ENCODE data around the gene CPZ.

The CPZ gene

DNA sequence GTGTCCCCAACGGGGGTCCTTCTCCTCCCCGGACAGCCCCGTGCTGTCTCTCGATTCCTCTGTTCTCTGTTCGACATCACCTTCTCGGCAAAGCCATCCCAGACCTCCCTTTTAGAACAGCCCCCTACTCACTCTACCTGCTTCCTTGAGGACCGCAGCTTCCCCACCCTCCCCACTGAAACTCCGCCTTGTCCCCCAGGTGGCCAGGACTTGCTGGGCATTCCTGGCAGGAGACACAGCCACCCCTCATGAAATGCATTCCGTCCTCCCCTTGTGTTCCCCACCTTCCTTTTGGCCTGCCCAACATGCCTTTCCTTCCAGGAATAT is 47.2 kb upstream of the CPZ start:
- Histone ChIP-seq H3K36me3 (ENCODE audit: control insufficient read depth, insufficient read depth, low read length) (no peaks in the 10 kb centered on the region), H3K4me1 (ENCODE audit: control insufficient read depth, low read depth, low read length) (peaks cover 3% of the 10 kb centered on the region), H3K4me3 (ENCODE audit: low read length) (no peak overlapping the region), H2BK120ac (ENCODE audit: low read depth, low read length) (no peak overlapping the region), H3K4me2 (ENCODE audit: low read length) (no peak overlapping the region), H3K27ac (ENCODE audit: low read depth, low read length) (no peak overlapping the region), H4K8ac (ENCODE audit: low read depth, low read length) (no peak overlapping the region), H3K79me1 (ENCODE audit: low read length) (no peaks in the 10 kb centered on the region), H3K23ac (ENCODE audit: low read length) (no peak overlapping the region), H3K56ac (ENCODE audit: low read length) (peak overlapping the region; percentile 42), H3K18ac (ENCODE audit: low read length) (no peak overlapping the region), H3K27me3 (ENCODE audit: insufficient read depth, low read length, poor library complexity) (no peaks in the 10 kb centered on the region), H3K9ac (ENCODE audit: low read length) (no peak overlapping the region), H2BK5ac (ENCODE audit: low read length) (no peak overlapping the region), H2BK15ac (replicated peaks; ENCODE audit: low read depth) (no peak overlapping the region), H2AK5ac (ENCODE audit: low read length) (peak overlapping the region; percentile 38), H4K5ac (ENCODE audit: low read length) (no peak overlapping the region), H3K79me2 (ENCODE audit: control insufficient read depth, insufficient read depth, low read length) (no peaks in the 10 kb centered on the region), H3K4ac (ENCODE audit: low read depth, low read length) (no peak overlapping the region)
- DNase-seq = no peak
- no CpG with 5 or more reads among the region's 9 CpGs for whole genome bisulfite sequencing (ENCODE audit: extremely low coverage, insufficient coverage, low lambda C conversion rate)

DNA sequence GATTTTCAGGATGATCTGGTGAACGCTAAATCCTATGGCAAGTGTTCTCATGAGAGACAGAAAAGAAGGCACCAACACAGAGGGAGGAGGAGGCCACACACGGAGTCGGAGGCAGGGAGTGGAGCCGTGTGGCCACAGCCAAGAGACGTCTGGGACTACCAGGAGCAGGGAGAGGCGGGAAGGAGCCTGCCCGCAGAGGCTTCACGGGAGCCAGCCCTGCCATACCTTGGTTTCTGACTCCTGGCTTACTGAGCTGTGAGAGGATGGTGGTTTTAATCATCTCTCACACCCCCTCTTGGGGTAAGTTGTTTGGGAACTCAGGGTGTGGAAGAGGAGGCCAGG is 45.8 kb upstream of the CPZ start:
- Histone ChIP-seq H4K5ac (ENCODE audit: low read length) (no peak overlapping the region), H4K8ac (ENCODE audit: low read depth, low read length) (no peak overlapping the region), H3K56ac (ENCODE audit: low read length) (no peak overlapping the region), H3K4me2 (ENCODE audit: low read length) (no peak overlapping the region), H3K4ac (ENCODE audit: low read depth, low read length) (peak overlapping the region; percentile 27), H3K4me1 (ENCODE audit: control insufficient read depth, low read depth, low read length) (peaks cover 3% of the 10 kb centered on the region), H3K79me2 (ENCODE audit: control insufficient read depth, insufficient read depth, low read length) (no peaks in the 10 kb centered on the region), H3K36me3 (ENCODE audit: control insufficient read depth, insufficient read depth, low read length) (no peaks in the 10 kb centered on the region), H2BK120ac (ENCODE audit: low read depth, low read length) (no peak overlapping the region), H3K27me3 (ENCODE audit: insufficient read depth, low read length, poor library complexity) (no peaks in the 10 kb centered on the region), H3K79me1 (ENCODE audit: low read length) (no peaks in the 10 kb centered on the region), H2BK15ac (replicated peaks; ENCODE audit: low read depth) (no peak overlapping the region), H3K9ac (ENCODE audit: low read length) (no peak overlapping the region), H3K18ac (ENCODE audit: low read length) (no peak overlapping the region), H2AK5ac (ENCODE audit: low read length) (no peak overlapping the region), H3K27ac (ENCODE audit: low read depth, low read length) (no peak overlapping the region), H3K4me3 (ENCODE audit: low read length) (no peak overlapping the region), H2BK5ac (ENCODE audit: low read length) (no peak overlapping the region), H3K23ac (ENCODE audit: low read length) (no peak overlapping the region)
- no CpG with 5 or more reads among the region's 8 CpGs for WGBS (ENCODE audit: extremely low coverage, insufficient coverage, low lambda C conversion rate)
- no peak for DNase-seq

- no peaks in the 10 kb centered on the region for H3K27me3 ChIP-seq (ENCODE audit: insufficient read depth, low read length, poor library complexity)
- H3K36me3 ChIP-seq (ENCODE audit: control insufficient read depth, insufficient read depth, low read length) = no peaks in the 10 kb centered on the region
- peak; percentile 90 for DNase-seq
- no peak overlapping the region for H4K8ac ChIP-seq (ENCODE audit: low read depth, low read length)
- no peak overlapping the region for H3K4me3 ChIP-seq (ENCODE audit: low read length)
- peaks cover 3% of the 10 kb centered on the region for H3K4me1 ChIP-seq (ENCODE audit: control insufficient read depth, low read depth, low read length)
- peak overlapping the region; percentile 35 for H2BK5ac ChIP-seq (ENCODE audit: low read length)
- H3K27ac ChIP-seq (ENCODE audit: low read depth, low read length) = no peak overlapping the region
- H4K5ac ChIP-seq (ENCODE audit: low read length) = no peak overlapping the region
- no peak overlapping the region for H3K23ac ChIP-seq (ENCODE audit: low read length)
- peak overlapping the region; percentile 73 for H3K56ac ChIP-seq (ENCODE audit: low read length)
- peak overlapping the region; percentile 46 for H3K4ac ChIP-seq (ENCODE audit: low read depth, low read length)
- H3K79me1 ChIP-seq (ENCODE audit: low read length) = no peaks in the 10 kb centered on the region
- H2AK5ac ChIP-seq (ENCODE audit: low read length) = peak overlapping the region; percentile 45
- H3K79me2 ChIP-seq (ENCODE audit: control insufficient read depth, insufficient read depth, low read length) = no peaks in the 10 kb centered on the region
- no peak overlapping the region for H3K18ac ChIP-seq (ENCODE audit: low read length)
- no peak overlapping the region for H2BK15ac ChIP-seq (replicated peaks; ENCODE audit: low read depth)
- no peak overlapping the region for H2BK120ac ChIP-seq (ENCODE audit: low read depth, low read length)
- H3K9ac ChIP-seq (ENCODE audit: low read length) = no peak overlapping the region
- no CpG with 5 or more reads among the region's 16 CpGs for WGBS (ENCODE audit: extremely low coverage, insufficient coverage, low lambda C conversion rate)
- H3K4me2 ChIP-seq (ENCODE audit: low read length) = no peak overlapping the region
These were observed 45.3 kb upstream of the CPZ start for GRCh38 chr4:8547108-8547911.

DNA sequence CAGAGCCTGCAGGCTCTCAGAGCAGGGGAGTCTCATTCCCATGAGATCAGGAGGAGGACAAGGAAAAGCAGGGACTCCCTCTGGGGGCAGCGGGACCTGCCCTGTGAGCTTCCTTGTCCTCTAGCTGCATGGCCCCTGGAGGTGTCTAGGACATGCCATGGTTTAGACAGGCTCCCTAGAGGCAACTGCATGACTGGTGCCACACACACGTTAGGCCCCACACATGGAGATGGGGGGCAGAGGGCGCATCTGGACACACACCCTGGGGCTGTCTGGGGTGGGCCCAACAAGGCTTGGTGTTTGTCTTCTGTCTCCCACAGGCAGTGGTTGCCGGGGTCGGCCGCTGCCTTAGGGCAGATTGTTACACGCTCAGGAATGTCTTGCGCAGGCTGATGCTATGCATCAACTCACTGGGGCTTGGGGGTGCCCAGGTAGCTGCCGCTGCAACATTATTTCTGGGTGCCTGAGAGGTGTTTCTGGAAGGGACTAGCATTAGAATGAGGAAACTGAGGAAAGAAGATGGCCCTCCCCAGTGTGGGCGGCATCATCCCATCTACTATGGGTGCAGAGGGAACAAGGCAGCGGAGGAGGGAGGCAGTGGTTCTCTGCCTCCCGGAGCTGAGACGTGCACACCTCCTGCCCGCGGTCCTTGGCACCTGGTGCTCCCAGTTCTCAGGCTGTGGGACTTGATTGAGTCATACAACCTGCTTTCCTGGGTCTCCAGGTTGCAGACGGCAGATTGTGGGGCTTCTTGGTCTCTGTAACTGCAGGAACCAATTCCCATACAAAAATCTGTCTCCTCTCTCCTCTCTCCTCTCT is 44.4 kb upstream of the CPZ start:
- H4K5ac ChIP-seq (ENCODE audit: low read length) = no peak overlapping the region
- no peaks in the 10 kb centered on the region for H3K27me3 ChIP-seq (ENCODE audit: insufficient read depth, low read length, poor library complexity)
- H2BK120ac ChIP-seq (ENCODE audit: low read depth, low read length) = no peak overlapping the region
- no peak overlapping the region for H3K23ac ChIP-seq (ENCODE audit: low read length)
- H4K8ac ChIP-seq (ENCODE audit: low read depth, low read length) = no peak overlapping the region
- H3K9ac ChIP-seq (ENCODE audit: low read length) = no peak overlapping the region
- H3K27ac ChIP-seq (ENCODE audit: low read depth, low read length) = no peak overlapping the region
- H3K4me1 ChIP-seq (ENCODE audit: control insufficient read depth, low read depth, low read length) = peaks cover 3% of the 10 kb centered on the region
- H3K4ac ChIP-seq (ENCODE audit: low read depth, low read length) = peak overlapping the region; percentile 46
- H2BK5ac ChIP-seq (ENCODE audit: low read length) = peak overlapping the region; percentile 35
- H3K36me3 ChIP-seq (ENCODE audit: control insufficient read depth, insufficient read depth, low read length) = no peaks in the 10 kb centered on the region
- no peak overlapping the region for H3K4me2 ChIP-seq (ENCODE audit: low read length)
- no peak overlapping the region for H3K4me3 ChIP-seq (ENCODE audit: low read length)
- H3K56ac ChIP-seq (ENCODE audit: low read length) = peak overlapping the region; percentile 73
- H2BK15ac ChIP-seq (replicated peaks; ENCODE audit: low read depth) = no peak overlapping the region
- no peaks in the 10 kb centered on the region for H3K79me2 ChIP-seq (ENCODE audit: control insufficient read depth, insufficient read depth, low read length)
- H2AK5ac ChIP-seq (ENCODE audit: low read length) = peak overlapping the region; percentile 45
- H3K18ac ChIP-seq (ENCODE audit: low read length) = no peak overlapping the region
- WGBS (ENCODE audit: extremely low coverage, insufficient coverage, low lambda C conversion rate) = no CpG with 5 or more reads among the region's 16 CpGs
- no peaks in the 10 kb centered on the region for H3K79me1 ChIP-seq (ENCODE audit: low read length)
- peak; percentile 41 for DNase-seq

GRCh38 chr4:8548731-8549351 is 43.7 kb upstream of the CPZ start:
- DNase-seq = no peak
- Histone ChIP-seq H3K27ac (ENCODE audit: low read depth, low read length) (no peak overlapping the region), H3K27me3 (ENCODE audit: insufficient read depth, low read length, poor library complexity) (no peaks in the 10 kb centered on the region), H3K18ac (ENCODE audit: low read length) (no peak overlapping the region), H3K79me1 (ENCODE audit: low read length) (no peaks in the 10 kb centered on the region), H4K8ac (ENCODE audit: low read depth, low read length) (no peak overlapping the region), H2BK5ac (ENCODE audit: low read length) (no peak overlapping the region), H3K56ac (ENCODE audit: low read length) (peak overlapping the region; percentile 56), H3K4me2 (ENCODE audit: low read length) (no peak overlapping the region), H3K36me3 (ENCODE audit: control insufficient read depth, insufficient read depth, low read length) (no peaks in the 10 kb centered on the region), H3K9ac (ENCODE audit: low read length) (no peak overlapping the region), H2BK15ac (replicated peaks; ENCODE audit: low read depth) (no peak overlapping the region), H2BK120ac (ENCODE audit: low read depth, low read length) (no peak overlapping the region), H3K23ac (ENCODE audit: low read length) (no peak overlapping the region), H4K5ac (ENCODE audit: low read length) (no peak overlapping the region), H3K4me1 (ENCODE audit: control insufficient read depth, low read depth, low read length) (peaks cover 3% of the 10 kb centered on the region), H3K4me3 (ENCODE audit: low read length) (no peak overlapping the region), H2AK5ac (ENCODE audit: low read length) (no peak overlapping the region), H3K79me2 (ENCODE audit: control insufficient read depth, insufficient read depth, low read length) (no peaks in the 10 kb centered on the region), H3K4ac (ENCODE audit: low read depth, low read length) (no peak overlapping the region)
- WGBS (ENCODE audit: extremely low coverage, insufficient coverage, low lambda C conversion rate) = no CpG with 5 or more reads among the region's 14 CpGs
